HEK293 (cell line): ENCODE data around the gene ZNF514.

Experiments
- CTCF ChIA-PET: fragments of 350-600 bp; formaldehyde crosslinking; extraction: SDS; loops from one replicate; lab custom pipeline; 2021; ENCODE audit warnings: antibody characterized with exemption; lab: Yijun Ruan, JAX
- POLR2A ChIA-PET: fragments of 300-600 bp; formaldehyde crosslinking; extraction: SDS; loops from one replicate; lab custom pipeline; 2020; ENCODE audit warnings: antibody characterized with exemption, inconsistent platforms; lab: Yijun Ruan, JAX
- H3K27ac ChIP-seq: fragments of 200-500 bp; sonication (Bioruptor generic); 2 replicates; pipeline ENCODE4 v1.5.1; 2014; ENCODE audit warnings: low read depth, low read length, control low read depth, inconsistent platforms; ENCODE audit errors: extremely low read depth
- H3K36me3 ChIP-seq, 2 experiments: fragments of 200-500 bp in 1 of 2; sonication (Bioruptor generic) in 1 of 2; 1 replicate in 1 of 2; 2 replicates in 1 of 2; pipeline ENCODE4 v1.5.1; 2014 to 2017; ENCODE audit warnings: inconsistent platforms in 2 of 2, low read length in 2 of 2; ENCODE audit not compliant: control insufficient read depth in 2 of 2, insufficient read depth in 1 of 2
- H3K4me1 ChIP-seq: fragments of 200-500 bp; sonication (Bioruptor generic); 2 replicates; pipeline ENCODE4 v1.5.1; 2014; ENCODE audit warnings: mild to moderate bottlenecking, low read length, inconsistent platforms; ENCODE audit not compliant: control insufficient read depth, insufficient read depth
- H3K4me3 ChIP-seq: 2 replicates; pipeline ENCODE4 v1.5.1; 2011; ENCODE audit warnings: low read depth, mild to moderate bottlenecking, control low read depth, low read length, moderate library complexity
- H3K9me3 ChIP-seq: fragments of 200-500 bp; sonication (Bioruptor generic); 2 replicates; pipeline ENCODE4 v1.5.1; 2014; ENCODE audit warnings: low read depth, low read length, inconsistent platforms; ENCODE audit not compliant: control insufficient read depth, insufficient read depth
- BCL6B ChIP-seq: fragments of 450-650 bp; formaldehyde crosslinking; IDR thresholded peaks from 2 replicates; pipeline ENCODE4 v1.5.1; 2017; ENCODE audit warnings: missing biosample characterization, missing genetic modification characterization
- CTCF ChIP-seq: fragments of 450-650 bp; formaldehyde crosslinking; IDR thresholded peaks from 2 replicates; pipeline ENCODE4 v1.5.1; 2016; ENCODE audit warnings: missing biosample characterization, missing genetic modification characterization
- KLF17 ChIP-seq: fragments of 450-650 bp; formaldehyde crosslinking; IDR thresholded peaks from 2 replicates; pipeline ENCODE4 v1.5.1; 2016; ENCODE audit warnings: missing biosample characterization, missing genetic modification characterization
- PRDM2 ChIP-seq: fragments of 450-650 bp; formaldehyde crosslinking; IDR thresholded peaks from 2 replicates; pipeline ENCODE4 v1.5.1; 2016; ENCODE audit warnings: missing biosample characterization, missing genetic modification characterization, borderline replicate concordance
- SCRT1 ChIP-seq: fragments of 450-650 bp; formaldehyde crosslinking; IDR thresholded peaks from 2 replicates; pipeline ENCODE4 v1.5.1; 2016; ENCODE audit warnings: missing biosample characterization, missing genetic modification characterization, borderline replicate concordance
- ZBTB7A ChIP-seq: fragments of 450-650 bp; formaldehyde crosslinking; IDR thresholded peaks from 2 replicates; pipeline ENCODE4 v1.5.1; 2016; ENCODE audit warnings: low read depth, missing biosample characterization, missing genetic modification characterization
- ZNF10 ChIP-seq: fragments of 450-650 bp; formaldehyde crosslinking; IDR thresholded peaks from 2 replicates; pipeline ENCODE4 v1.5.1; 2017; ENCODE audit warnings: missing biosample characterization, missing genetic modification characterization
- ZNF132 ChIP-seq: fragments of 450-650 bp; formaldehyde crosslinking; IDR thresholded peaks from 2 replicates; pipeline ENCODE4 v1.5.1; 2017; ENCODE audit warnings: missing biosample characterization, missing genetic modification characterization, borderline replicate concordance
- ZNF19 ChIP-seq: fragments of 450-650 bp; formaldehyde crosslinking; IDR thresholded peaks from 2 replicates; pipeline ENCODE4; 2016; ENCODE audit warnings: missing biosample characterization, missing genetic modification characterization, low read depth
- ZNF274 ChIP-seq, 2 experiments: fragments of 200-500 bp in 1 of 2; fragments of 450-650 bp in 1 of 2; sonication (Bioruptor generic) in 1 of 2; formaldehyde crosslinking in 1 of 2; IDR thresholded peaks; 2 replicates each; pipeline versions ENCODE4 v1.5.1 to v1.6.1; 2014 to 2016; ENCODE audit warnings: borderline replicate concordance in 1 of 2, inconsistent platforms in 1 of 2, low read length in 1 of 2, missing biosample characterization in 1 of 2, missing genetic modification characterization in 1 of 2
- ZNF354C ChIP-seq: fragments of 450-650 bp; formaldehyde crosslinking; IDR thresholded peaks from 2 replicates; pipeline ENCODE4 v1.5.1; 2016; ENCODE audit warnings: missing biosample characterization, missing genetic modification characterization, low read depth, borderline replicate concordance
- ZNF362 ChIP-seq: fragments of 450-650 bp; formaldehyde crosslinking; IDR thresholded peaks from 2 replicates; pipeline ENCODE4 v1.5.1; 2016; ENCODE audit warnings: missing biosample characterization, missing genetic modification characterization
- ZNF473 ChIP-seq: fragments of 450-650 bp; formaldehyde crosslinking; IDR thresholded peaks from 2 replicates; pipeline ENCODE4 v1.5.1; 2017; ENCODE audit warnings: missing biosample characterization, missing genetic modification characterization
- ZNF558 ChIP-seq: fragments of 450-650 bp; formaldehyde crosslinking; IDR thresholded peaks from 2 replicates; pipeline ENCODE4 v1.5.1; 2016; ENCODE audit warnings: missing biosample characterization, missing genetic modification characterization
- ZNF585B ChIP-seq: fragments of 450-650 bp; formaldehyde crosslinking; IDR thresholded peaks from 2 replicates; pipeline ENCODE4 v1.5.1; 2016; ENCODE audit warnings: missing biosample characterization, missing genetic modification characterization
- ZNF600 ChIP-seq: fragments of 450-650 bp; formaldehyde crosslinking; IDR thresholded peaks from 2 replicates; pipeline ENCODE4 v1.5.1; 2016; ENCODE audit warnings: missing biosample characterization, missing genetic modification characterization
- ZNF621 ChIP-seq: fragments of 450-650 bp; formaldehyde crosslinking; IDR thresholded peaks from 2 replicates; pipeline ENCODE4 v1.5.1; 2017; ENCODE audit warnings: missing biosample characterization, missing genetic modification characterization
- ZNF639 ChIP-seq: fragments of 450-650 bp; formaldehyde crosslinking; IDR thresholded peaks from 2 replicates; pipeline ENCODE4 v1.5.1; 2016; ENCODE audit warnings: missing biosample characterization, missing genetic modification characterization
- ZNF701 ChIP-seq: fragments of 450-650 bp; formaldehyde crosslinking; IDR thresholded peaks from 2 replicates; pipeline ENCODE4 v1.5.1; 2016; ENCODE audit warnings: missing biosample characterization, missing genetic modification characterization
- ZNF707 ChIP-seq: fragments of 450-650 bp; formaldehyde crosslinking; IDR thresholded peaks from 2 replicates; pipeline ENCODE4 v1.5.1; 2016; ENCODE audit warnings: missing biosample characterization, missing genetic modification characterization
- ZSCAN18 ChIP-seq: fragments of 450-650 bp; formaldehyde crosslinking; IDR thresholded peaks from 2 replicates; pipeline ENCODE4 v1.5.1; 2016; ENCODE audit warnings: missing biosample characterization, missing genetic modification characterization
- ZSCAN30 ChIP-seq: fragments of 450-650 bp; IDR thresholded peaks from 2 replicates; pipeline ENCODE4 v1.5.1; 2018; ENCODE audit warnings: missing biosample characterization, mild to moderate bottlenecking, missing genetic modification characterization, moderate library complexity

Gene ZNF514

GRCh38 chr2:95204396-95204795, 44.7 kb upstream of the ZNF514 start (continued):
- TF ChIP-seq ZSCAN18 (tag by site-specific recombination) (no peak), ZNF132 (no peak), ZNF473 (tag by site-specific recombination) (no peak), ZNF639 (tag by site-specific recombination) (no peak), ZNF600 (tag by site-specific recombination) (no peak), ZNF19 (tag by site-specific recombination) (no peak), SCRT1 (tag by site-specific recombination) (no peak), ZNF558 (tag by site-specific recombination) (no peak)

- Histone ChIP-seq H3K4me3 (no peak overlapping the region), H3K27ac (no peak overlapping the region), H3K9me3 (no peaks in the 10 kb centered on the region), H3K36me3 (peaks cover 0 to 6% of the 10 kb centered on the region in 2 experiments; a peak in 1 of 3 replicates), H3K4me1 (no peaks in the 10 kb centered on the region)
- POLR2A ChIA-PET, result no interaction called here
- CTCF ChIA-PET, result no interaction called here
- TF ChIP-seq CTCF (tag by site-specific recombination) (no peak), BCL6B (tag by site-specific recombination) (no peak), ZNF621 (tag by site-specific recombination) (no peak), ZNF274 (IDR thresholded peaks at IDR 0.05; ENCODE audit: low read length) (no peak), ZNF274 (tag by site-specific recombination; IDR thresholded peaks at IDR 0.05; ENCODE audit: borderline replicate concordance) (no peak), PRDM2 (no peak), ZNF585B (tag by site-specific recombination) (no peak), ZNF707 (tag by site-specific recombination) (no peak), ZNF354C (tag by site-specific recombination) (no peak), ZBTB7A (tag by site-specific recombination) (no peak), ZNF362 (no peak), ZSCAN30 (tag by site-specific recombination) (no peak), KLF17 (no peak), ZNF701 (tag by site-specific recombination) (no peak), ZNF10 (tag by site-specific recombination) (no peak)
These were observed 44.3 kb upstream of the ZNF514 start for GRCh38 chr2:95203911-95204310.
